ENCODE data around the gene MGAT3.

DNA sequence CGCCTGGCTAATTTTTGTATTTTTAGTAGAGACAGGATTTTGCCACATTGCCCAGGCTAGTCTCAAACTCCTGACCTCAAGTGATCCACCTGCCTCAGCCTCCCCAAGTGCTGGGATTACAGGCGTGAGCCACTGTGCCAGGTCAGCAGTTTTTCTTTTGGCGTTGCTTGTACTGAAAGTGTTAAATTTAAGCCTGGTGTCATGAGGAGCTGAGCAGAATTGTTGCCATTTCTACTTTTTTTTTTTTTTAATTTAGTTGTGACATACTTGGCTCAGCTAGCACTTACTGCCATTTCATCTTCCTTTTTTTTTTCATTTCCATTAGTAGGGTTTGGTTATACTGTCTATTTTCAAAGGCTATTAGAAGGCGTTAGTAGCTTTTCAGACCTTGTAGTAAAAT is 46.5 kb upstream of the MGAT3 start:
- TF ChIP-seq, protein P1, sequence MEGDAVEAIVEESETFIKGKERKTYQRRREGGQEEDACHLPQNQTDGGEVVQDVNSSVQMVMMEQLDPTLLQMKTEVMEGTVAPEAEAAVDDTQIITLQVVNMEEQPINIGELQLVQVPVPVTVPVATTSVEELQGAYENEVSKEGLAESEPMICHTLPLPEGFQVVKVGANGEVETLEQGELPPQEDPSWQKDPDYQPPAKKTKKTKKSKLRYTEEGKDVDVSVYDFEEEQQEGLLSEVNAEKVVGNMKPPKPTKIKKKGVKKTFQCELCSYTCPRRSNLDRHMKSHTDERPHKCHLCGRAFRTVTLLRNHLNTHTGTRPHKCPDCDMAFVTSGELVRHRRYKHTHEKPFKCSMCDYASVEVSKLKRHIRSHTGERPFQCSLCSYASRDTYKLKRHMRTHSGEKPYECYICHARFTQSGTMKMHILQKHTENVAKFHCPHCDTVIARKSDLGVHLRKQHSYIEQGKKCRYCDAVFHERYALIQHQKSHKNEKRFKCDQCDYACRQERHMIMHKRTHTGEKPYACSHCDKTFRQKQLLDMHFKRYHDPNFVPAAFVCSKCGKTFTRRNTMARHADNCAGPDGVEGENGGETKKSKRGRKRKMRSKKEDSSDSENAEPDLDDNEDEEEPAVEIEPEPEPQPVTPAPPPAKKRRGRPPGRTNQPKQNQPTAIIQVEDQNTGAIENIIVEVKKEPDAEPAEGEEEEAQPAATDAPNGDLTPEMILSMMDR (conservative IDR thresholded peaks at IDR 0.05) = no peak
- TF ChIP-seq ZFX (IDR thresholded peaks at IDR 0.05) = no peak

Measured in C4-2B (cell line).